Skeletal muscle cell (primary cell): ENCODE measurements around the gene SLC6A17.

Source experiments
- DNase-seq: peaks from one replicate; pipeline ENCODE4 v3.0.0-alpha.2; 2010; ENCODE audit warnings: low read depth
- H3K4me3 ChIP-seq: 2 replicates; pipeline ENCODE4 v1.5.1; 2011; ENCODE audit warnings: low read depth, mild to moderate bottlenecking, control low read depth, low read length, moderate library complexity

Gene SLC6A17

GRCh38 chr1:110150330-110151174, at the start of gene SLC6A17:
TSS of gene SLC6A17 (plus strand) at chr1:110150494. CDS start at chr1:110166930, 16,436 bp downstream.
- DNase-seq: peak; percentile 17
- peak within 1 kb of the TSS; percentile 50 for H3K4me3 ChIP-seq

GRCh38 chr1:110102081-110102480, 48.2 kb upstream of the SLC6A17 start:
- no peak overlapping the region for H3K4me3 ChIP-seq
- DNase-seq: no peak

GRCh38 chr1:110106013-110106941, 44.0 kb upstream of the SLC6A17 start:
- no peak for DNase-seq

DNA sequence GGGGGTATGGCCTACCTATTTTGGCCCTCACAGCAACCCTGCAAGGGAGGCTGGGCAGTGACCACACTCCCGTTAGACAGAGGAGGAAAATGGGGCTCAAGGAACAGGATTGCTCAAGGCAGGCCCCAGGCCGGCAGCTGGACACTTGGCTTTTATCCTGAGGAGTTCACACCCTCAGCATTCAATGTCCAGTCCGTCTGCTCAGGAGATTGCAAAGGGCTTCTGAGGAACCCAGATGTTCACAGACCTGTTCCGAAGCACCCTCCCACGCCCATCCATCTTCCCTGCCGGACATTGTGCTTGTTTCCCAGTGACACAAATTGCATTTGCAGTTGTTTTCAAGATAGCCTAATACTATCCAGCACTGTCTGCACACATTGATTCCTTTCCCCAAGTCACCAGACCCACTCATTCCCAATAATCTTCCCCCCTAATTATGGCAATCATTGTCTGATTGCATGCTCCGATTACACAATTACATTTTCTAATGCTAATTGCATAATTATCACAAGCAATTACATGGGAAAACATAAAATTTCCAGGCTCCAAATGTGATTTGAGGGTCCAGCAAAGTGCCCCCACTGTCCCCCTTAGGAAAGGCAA, 42.3 kb upstream of the SLC6A17 start:
- no peak overlapping the region for H3K4me3 ChIP-seq
- no peak for DNase-seq

More at GRCh38 chr1:110106013-110106941, 44.0 kb upstream of the SLC6A17 start:
- no peak overlapping the region for H3K4me3 ChIP-seq

DNA sequence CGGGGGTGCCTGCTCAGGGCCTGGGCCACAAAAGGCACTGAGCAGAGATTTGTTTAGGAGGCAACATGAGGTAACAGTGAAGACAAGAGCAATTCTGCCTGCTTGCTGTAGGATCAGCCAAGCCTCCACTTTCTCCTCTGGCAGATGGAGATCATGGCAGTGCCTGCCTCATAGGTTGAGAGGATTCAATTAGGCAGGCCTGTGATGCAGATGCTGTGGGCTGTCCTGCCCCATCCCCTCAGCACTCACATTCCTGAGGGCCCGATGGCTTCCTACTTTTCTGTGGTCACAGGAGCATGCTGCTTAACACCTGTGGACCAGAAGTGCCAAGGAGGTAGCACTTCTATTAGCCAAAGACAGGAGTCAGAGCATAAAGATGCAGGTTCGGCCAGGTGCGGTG, 39.2 kb upstream of the SLC6A17 start:
- no peak for DNase-seq
- no peak overlapping the region for H3K4me3 ChIP-seq

DNA sequence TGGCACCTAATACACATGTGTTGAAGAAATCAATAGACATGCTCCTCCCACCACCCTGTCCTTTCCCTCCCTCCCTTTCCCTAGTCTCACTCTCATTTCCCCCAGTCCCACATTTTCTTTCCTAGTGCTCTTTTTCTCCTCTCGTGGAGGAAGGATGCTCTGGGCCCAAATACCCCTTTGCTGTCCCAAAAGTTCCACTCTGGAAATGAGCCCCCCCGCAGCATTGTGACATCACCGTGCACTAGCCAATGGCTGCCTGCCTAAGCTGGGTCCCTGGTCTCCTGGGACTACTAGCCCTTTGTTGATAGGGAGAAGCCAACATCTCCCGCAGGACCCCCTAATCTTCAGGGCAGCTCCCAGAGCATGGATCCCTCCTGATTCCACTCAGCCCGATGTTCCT, 38.2 kb upstream of the SLC6A17 start, which contains the start of gene UBL4B:
Gene UBL4B, plus strand, starts transcription at position 301 of the 400 bp plus-strand sequence. Its CDS starts 92 bp downstream, at position 393.
- H3K4me3 ChIP-seq: no peak within 1 kb of the TSS
- DNase-seq: no peak

DNA sequence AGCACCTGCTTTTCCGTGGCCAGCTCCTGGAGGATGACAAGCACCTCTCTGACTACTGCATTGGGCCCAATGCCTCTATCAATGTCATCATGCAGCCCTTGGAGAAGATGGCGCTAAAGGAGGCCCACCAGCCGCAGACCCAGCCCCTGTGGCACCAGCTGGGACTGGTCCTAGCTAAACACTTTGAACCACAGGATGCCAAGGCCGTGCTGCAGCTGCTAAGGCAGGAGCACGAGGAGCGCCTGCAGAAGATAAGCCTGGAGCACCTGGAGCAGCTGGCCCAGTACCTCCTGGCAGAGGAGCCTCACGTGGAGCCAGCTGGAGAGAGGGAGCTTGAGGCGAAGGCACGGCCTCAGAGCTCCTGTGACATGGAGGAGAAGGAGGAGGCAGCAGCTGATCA, 37.6 kb upstream of the SLC6A17 start:
- no peak overlapping the region for H3K4me3 ChIP-seq
- no peak for DNase-seq

DNA sequence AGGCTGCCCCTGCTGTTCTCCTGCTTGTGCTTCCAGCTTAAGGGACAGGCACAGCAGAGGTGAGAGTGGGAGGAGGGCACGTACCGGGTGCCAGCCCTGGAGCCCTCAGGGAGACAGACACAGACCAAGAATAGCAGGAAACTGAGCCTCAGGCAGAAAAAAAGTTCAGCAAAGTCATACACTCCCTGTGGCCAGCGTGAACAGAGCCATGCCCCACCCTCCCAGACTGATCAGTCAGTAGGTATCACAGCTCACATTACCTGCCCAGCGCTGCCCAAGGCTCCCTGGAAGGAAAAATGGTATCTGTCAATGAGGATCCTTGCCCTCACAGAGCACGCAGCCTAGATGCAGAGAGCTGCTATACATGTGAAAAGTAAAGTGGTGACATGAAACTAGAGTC, 36.7 kb upstream of the SLC6A17 start:
- no peak for DNase-seq
- no peak overlapping the region for H3K4me3 ChIP-seq

- no peak for DNase-seq
- no peak overlapping the region for H3K4me3 ChIP-seq
Observed at GRCh38 chr1:110114173-110114572, 36.1 kb upstream of the SLC6A17 start.

GRCh38 chr1:110114784-110115183, 35.5 kb upstream of the SLC6A17 start:
- H3K4me3 ChIP-seq: no peak overlapping the region
- DNase-seq: no peak

GRCh38 chr1:110118636-110119396, 31.5 kb upstream of the SLC6A17 start:
- no peak overlapping the region for H3K4me3 ChIP-seq
- no peak for DNase-seq

- H3K4me3 ChIP-seq: no peak overlapping the region
- no peak for DNase-seq
Observed at GRCh38 chr1:110119843-110120242, 30.5 kb upstream of the SLC6A17 start.

GRCh38 chr1:110120960-110121561, 29.2 kb upstream of the SLC6A17 start:
- no peak overlapping the region for H3K4me3 ChIP-seq
- no peak for DNase-seq

DNA sequence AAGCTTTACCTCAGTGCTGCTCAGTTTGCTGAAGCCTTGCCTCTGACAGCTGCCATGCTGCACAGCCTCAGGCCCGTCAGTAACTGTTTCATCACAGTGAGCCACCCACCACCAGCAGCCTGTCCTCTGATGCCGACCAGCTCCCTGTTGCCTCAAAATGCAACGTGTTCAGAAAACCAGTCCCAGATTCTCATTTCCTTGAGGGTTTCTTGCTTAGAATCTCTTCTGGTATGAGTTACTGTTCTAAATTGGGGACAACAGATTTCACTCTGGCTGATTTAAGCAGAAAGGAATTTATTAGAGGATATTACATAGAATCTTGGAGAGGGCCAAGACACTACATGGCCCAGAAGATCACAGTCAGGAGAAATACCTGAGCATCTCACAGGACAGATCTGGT, 27.1 kb upstream of the SLC6A17 start:
- no peak for DNase-seq
- H3K4me3 ChIP-seq: no peak overlapping the region

DNA sequence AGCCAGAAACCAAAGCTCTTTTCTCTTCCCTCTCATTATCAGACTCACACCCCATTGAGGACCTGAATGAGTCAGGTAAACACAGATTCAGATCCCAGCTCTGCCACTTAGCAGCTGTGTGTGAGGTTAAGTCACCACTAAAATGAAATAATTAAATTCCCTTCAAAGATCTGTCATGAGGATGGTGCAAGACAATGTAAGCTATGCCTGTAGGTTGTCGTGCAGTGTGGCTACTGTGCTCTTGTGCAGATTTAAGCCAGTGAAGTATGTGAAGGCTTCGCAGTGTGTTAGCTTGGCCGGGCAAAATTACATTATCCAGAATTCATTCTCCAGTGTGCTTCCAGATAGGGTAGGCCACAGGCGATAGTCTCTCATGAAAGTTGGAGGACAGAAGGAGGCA, 24.5 kb upstream of the SLC6A17 start:
- no peak for DNase-seq
- H3K4me3 ChIP-seq: no peak overlapping the region

DNA sequence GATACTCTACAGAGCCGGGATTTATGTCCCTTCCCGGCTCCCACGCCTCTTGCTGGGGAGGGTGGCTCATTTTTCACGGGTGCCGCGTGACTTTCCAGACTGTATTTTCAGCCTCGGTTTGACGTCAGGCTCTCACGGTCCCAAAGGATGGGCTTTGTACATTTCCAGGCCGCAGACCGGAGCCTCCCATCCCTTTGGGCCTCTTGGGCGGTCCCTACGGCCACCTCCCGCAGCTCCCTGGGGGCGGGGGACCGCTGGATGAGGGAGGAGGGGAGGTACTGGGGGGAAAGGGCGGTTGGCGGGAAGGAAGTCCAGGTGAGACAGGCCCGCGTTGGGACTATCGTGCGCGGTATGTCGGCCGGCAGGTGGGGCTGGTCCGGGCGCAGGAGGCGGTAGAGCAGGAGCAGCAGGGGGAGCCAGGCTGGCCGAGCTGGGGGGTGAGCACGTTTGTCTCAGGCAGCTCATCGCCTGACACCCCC, 20.1 kb upstream of the SLC6A17 start:
- DNase-seq: no peak
- no peak overlapping the region for H3K4me3 ChIP-seq

DNA sequence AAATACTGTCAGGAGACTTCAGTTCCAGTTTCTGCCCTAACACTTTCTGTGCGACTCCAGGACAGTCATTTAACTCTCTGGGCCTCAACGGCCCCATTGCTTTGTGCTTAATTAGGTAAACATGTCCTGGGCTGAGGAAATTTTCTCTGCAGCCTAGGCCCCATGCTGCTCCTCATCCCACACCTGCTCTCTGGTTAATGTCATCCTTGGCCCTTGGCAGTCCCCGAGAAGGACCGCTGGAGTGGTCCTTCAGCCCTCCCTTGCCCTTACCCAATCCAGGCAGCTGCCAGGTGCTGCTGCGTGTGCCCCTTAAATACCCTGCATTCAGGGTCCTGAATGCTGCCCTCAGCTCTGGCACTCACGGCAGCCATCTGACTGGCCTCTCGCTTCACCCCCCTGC, 19.3 kb upstream of the SLC6A17 start:
- no peak for DNase-seq
- H3K4me3 ChIP-seq: no peak overlapping the region

DNA sequence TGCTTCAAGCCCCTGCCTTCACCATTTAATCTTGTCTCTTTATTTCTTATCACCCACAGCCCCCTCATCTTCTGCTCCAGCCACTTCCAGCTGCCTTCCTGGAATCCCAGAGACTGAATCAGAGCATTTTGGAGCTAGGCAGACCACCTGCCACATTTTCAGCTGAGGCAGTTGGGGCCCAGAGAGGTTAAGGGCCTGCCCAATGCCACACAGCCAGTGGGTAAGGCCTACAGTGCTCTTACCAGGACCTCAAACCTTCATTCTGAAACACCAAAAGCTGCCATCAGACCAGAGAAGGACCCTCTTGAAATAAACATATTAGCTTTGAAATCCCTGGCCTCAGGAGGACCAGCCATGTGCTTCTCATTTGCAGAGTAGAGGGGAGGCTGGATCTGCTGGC, 17.6 kb upstream of the SLC6A17 start:
- DNase-seq: no peak

DNA sequence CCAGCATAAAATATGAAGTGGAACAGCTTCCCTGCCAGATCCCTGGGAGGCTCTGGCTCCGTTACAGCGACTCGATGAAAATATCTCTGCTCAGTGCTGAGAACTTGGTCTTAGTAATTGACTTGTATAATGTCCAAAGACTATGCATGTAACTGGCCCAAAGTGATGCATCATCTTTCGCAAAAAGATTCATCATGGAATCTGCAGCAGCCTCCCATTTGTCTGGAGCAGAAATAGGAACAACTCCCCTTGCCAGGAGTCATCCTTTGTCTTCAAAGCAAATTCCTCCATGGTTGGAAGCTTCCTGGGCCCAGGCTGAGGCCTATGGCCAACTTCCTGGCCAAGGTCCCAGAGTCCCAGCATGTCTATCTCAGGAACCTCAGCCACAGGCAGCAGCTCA, 16.9 kb upstream of the SLC6A17 start:
- DNase-seq: no peak
- H3K4me3 ChIP-seq: no peak overlapping the region

More for the DNA sequence above, 17.6 kb upstream of the SLC6A17 start:
- H3K4me3 ChIP-seq: no peak overlapping the region
